ENCODE data around the gene CPTP.
"Not testable (repeated sequence)": the region's sequence is repeated elsewhere in the genome, so short reads cannot be mapped to it uniquely, and the experiment has no call there.

Gene CPTP

GRCh38 chr1:1360506-1361169 lies 36.0 kb downstream of the CPTP start:
- in situ Hi-C loops (cut with MboI; ENCODE audit: low sequenced_read_pairs), result no loop called here

- in situ Hi-C loops (cut with MboI; ENCODE audit: low sequenced_read_pairs), result no loop called here
Observed at GRCh38 chr1:1361233-1361981, 36.8 kb downstream of the CPTP start.

- in situ Hi-C loops (cut with MboI; ENCODE audit: low sequenced_read_pairs), result no loop called here
Observed at GRCh38 chr1:1361982-1362423, 37.4 kb downstream of the CPTP start.

- in situ Hi-C loops (cut with MboI; ENCODE audit: low sequenced_read_pairs), result no loop called here
Observed at GRCh38 chr1:1364266-1364665, 39.7 kb downstream of the CPTP start.

GRCh38 chr1:1365875-1366698 lies 41.5 kb downstream of the CPTP start:
- in situ Hi-C loops (cut with MboI; ENCODE audit: low sequenced_read_pairs), result no loop called here

- in situ Hi-C loops (cut with MboI; ENCODE audit: low sequenced_read_pairs), result no loop called here
Observed at GRCh38 chr1:1366699-1367066, 42.1 kb downstream of the CPTP start.

- in situ Hi-C loops (cut with MboI; ENCODE audit: low sequenced_read_pairs), result no loop called here
Observed at GRCh38 chr1:1367315-1367714, 42.7 kb downstream of the CPTP start.

- in situ Hi-C loops (cut with MboI; ENCODE audit: low sequenced_read_pairs), result not testable (repeated sequence)
Observed at GRCh38 chr1:1370094-1370493, 45.5 kb downstream of the CPTP start.

- in situ Hi-C loops (cut with MboI; ENCODE audit: low sequenced_read_pairs), result no loop called here
Observed at GRCh38 chr1:1370771-1371300, 46.2 kb downstream of the CPTP start.

GRCh38 chr1:1371364-1371745 lies 46.8 kb downstream of the CPTP start:
- in situ Hi-C loops (cut with MboI; ENCODE audit: low sequenced_read_pairs), result no loop called here

GRCh38 chr1:1371746-1372711 lies 47.4 kb downstream of the CPTP start:
- in situ Hi-C loops (cut with MboI; ENCODE audit: low sequenced_read_pairs), result no loop called here

- in situ Hi-C loops (cut with MboI; ENCODE audit: low sequenced_read_pairs), result no loop called here
Observed at GRCh38 chr1:1373051-1373814, 48.6 kb downstream of the CPTP start.

GRCh38 chr1:1373815-1374588 lies 49.4 kb downstream of the CPTP start:
- in situ Hi-C loops (cut with MboI; ENCODE audit: low sequenced_read_pairs), result no loop called here

- in situ Hi-C loops (cut with MboI; ENCODE audit: low sequenced_read_pairs), result no loop called here
Observed at GRCh38 chr1:1374589-1374928, 50.0 kb downstream of the CPTP start.

GRCh38 chr1:1374929-1375662 lies 50.5 kb downstream of the CPTP start, which contains the start of gene AURKAIP1:
Gene AURKAIP1 (minus strand): TSS chr1:1375207. CDS start chr1:1374756, 451 bp downstream.
- in situ Hi-C loops (cut with MboI; ENCODE audit: low sequenced_read_pairs), result no loop called here

- in situ Hi-C loops (cut with MboI; ENCODE audit: low sequenced_read_pairs), result no loop called here
Observed at GRCh38 chr1:1376551-1377226, 52.1 kb downstream of the CPTP start.

- in situ Hi-C loops (cut with MboI; ENCODE audit: low sequenced_read_pairs), result no loop called here
Observed at GRCh38 chr1:1377540-1378205, 53.1 kb downstream of the CPTP start.
